A549 (cell line): ENCODE results near the gene CLN6. TPM values are rescaled to one million over a fixed set of nuclear protein-coding genes. Genes with fewer than 3 reads are reported as not detected.

Source experiments
- ATAC-seq, 2 experiments: fragments of 200-7000 bp in 1 of 2; fragments of >200 bp in 1 of 2; cut with Nextera tagmentation in 1 of 2; cut with Tn5 transposase in 1 of 2; 3 replicates each; pipeline versions ENCODE4 v1.8.0 to v1.9.1; 2018 to 2020; ENCODE audit warnings: mild to moderate bottlenecking in 1 of 2, moderate library complexity in 1 of 2
- CTCF ChIA-PET: fragments of 300-600 bp; sonication (Branson Sonifier 250); formaldehyde crosslinking; extraction: SDS; loops from one replicate; lab custom pipeline; 2021; ENCODE audit warnings: antibody characterized with exemption, inconsistent platforms; lab: Yijun Ruan, JAX
- POLR2A ChIA-PET: fragments of 350-600 bp; formaldehyde crosslinking; extraction: SDS; loops from one replicate; lab custom pipeline; 2021; ENCODE audit warnings: antibody characterized with exemption, inconsistent platforms; lab: Yijun Ruan, JAX
- DNase-seq, 2 experiments: peaks; one replicate each; pipeline versions ENCODE4 v3.0.0 to v3.0.0-alpha.2; 2011 to 2016; ENCODE audit warnings: low read depth in 1 of 2, low spot score in 1 of 2
- FAIRE-seq: peaks from 2 replicates; lab custom pipeline; 2011; peaks lifted over from hg19 to GRCh38; lab: Jason Lieb, UNC
- H3K27ac ChIP-seq, 2 experiments: fragments of >200 bp; sonication (Bioruptor Twin); formaldehyde crosslinking; 3 replicates each; pipeline ENCODE4 v1.5.1; 2016 to 2017
- H3K4me1 ChIP-seq: fragments of >200 bp; sonication (Bioruptor Twin); formaldehyde crosslinking; 3 replicates; pipeline ENCODE4 v1.6.1; 2016
- H3K4me2 ChIP-seq: fragments of >200 bp; sonication (Bioruptor Twin); formaldehyde crosslinking; 3 replicates; pipeline ENCODE4 v1.6.1; 2016
- H3K4me3 ChIP-seq: fragments of >200 bp; sonication (Bioruptor Twin); formaldehyde crosslinking; 3 replicates; pipeline ENCODE4 v1.5.1; 2016
- H3K9me3 ChIP-seq: fragments of >200 bp; sonication (Bioruptor Twin); formaldehyde crosslinking; 3 replicates; pipeline ENCODE4 v1.6.1; 2016
- BHLHE40 ChIP-seq: IDR thresholded peaks from 2 replicates; pipeline ENCODE4 v1.6.1; 2012; ENCODE audit warnings: low read depth, low read length, inconsistent platforms
- CBX2 ChIP-seq: fragments of 200-600 bp; sonication (generic); IDR thresholded peaks from 2 replicates; pipeline ENCODE4 v1.6.1; 2016; ENCODE audit warnings: low read depth, mild to moderate bottlenecking, borderline replicate concordance
- CTCF ChIP-seq: fragments of >200 bp; sonication (Bioruptor Twin); formaldehyde crosslinking; IDR thresholded peaks from 3 replicates; pipeline ENCODE4 v1.5.1; 2016
- EHF ChIP-seq: fragments of 250-450 bp; sonication (Bioruptor Pico); IDR thresholded peaks from 2 replicates; pipeline ENCODE4 v1.5.0; 2020; ENCODE audit warnings: mild to moderate bottlenecking
- EHMT2 ChIP-seq: fragments of 200-600 bp; sonication (generic); IDR thresholded peaks from 2 replicates; pipeline ENCODE4 v1.6.1; 2016; ENCODE audit warnings: antibody characterized with exemption, low read depth, mild to moderate bottlenecking, moderate library complexity
- FOSB ChIP-seq: fragments of 250-450 bp; sonication (Bioruptor Pico); IDR thresholded peaks from 2 replicates; pipeline ENCODE4 v1.5.0; 2020; ENCODE audit warnings: mild to moderate bottlenecking, moderate library complexity
- FOSL2 ChIP-seq, 2 experiments: fragments of 450-650 bp in 1 of 2; fragments of >200 bp in 1 of 2; sonication (Bioruptor Twin) in 1 of 2; formaldehyde crosslinking; IDR thresholded peaks; 2 replicates each; pipeline versions ENCODE4 v1.5.0 to v1.6.1; 2016 to 2020; ENCODE audit warnings: mild to moderate bottlenecking in 1 of 2, moderate library complexity in 1 of 2
- HDAC2 ChIP-seq: fragments of 200-600 bp; sonication (generic); IDR thresholded peaks from 2 replicates; pipeline ENCODE4 v1.6.1; 2016
- JUNB ChIP-seq: fragments of >200 bp; sonication (Bioruptor Twin); formaldehyde crosslinking; IDR thresholded peaks from 2 replicates; pipeline ENCODE4 v1.6.1; 2016
- MAFK ChIP-seq: fragments of 450-650 bp; IDR thresholded peaks from 2 replicates; pipeline ENCODE4 v1.6.1; 2014; ENCODE audit not compliant: partially characterized antibody
- MAX ChIP-seq: IDR thresholded peaks from 2 replicates; pipeline ENCODE4 v1.6.1; 2012
- MAZ ChIP-seq: fragments of 150-350 bp; IDR thresholded peaks from 2 replicates; pipeline ENCODE4 v1.6.1; 2014; ENCODE audit warnings: antibody characterized with exemption, low read depth, low read length, borderline replicate concordance
- NPAS2 ChIP-seq: fragments of 250-450 bp; sonication (Bioruptor Pico); IDR thresholded peaks from 2 replicates; pipeline ENCODE4 v1.8.0; 2022; ENCODE audit warnings: mild to moderate bottlenecking, moderate library complexity, borderline replicate concordance
- NR3C1 ChIP-seq: fragments of >200 bp; sonication (Bioruptor Twin); formaldehyde crosslinking; IDR thresholded peaks from 3 replicates; pipeline ENCODE4 v1.6.1; 2017
- PBX3 ChIP-seq: IDR thresholded peaks from 2 replicates; pipeline ENCODE4 v1.6.1; 2012
- PHF8 ChIP-seq: fragments of 200-600 bp; sonication (generic); IDR thresholded peaks from 2 replicates; pipeline ENCODE4 v1.6.1; 2016; ENCODE audit warnings: low read depth, mild to moderate bottlenecking, antibody characterized with exemption, moderate library complexity, borderline replicate concordance
- POLR2A ChIP-seq: IDR thresholded peaks from 2 replicates; pipeline ENCODE4 v1.6.1; 2012; ENCODE audit warnings: mild to moderate bottlenecking, low read length
- REST ChIP-seq: fragments of 200-600 bp; sonication (generic); IDR thresholded peaks from 2 replicates; pipeline ENCODE4 v1.6.1; 2016; ENCODE audit warnings: antibody characterized with exemption, mild to moderate bottlenecking, moderate library complexity
- SMC3 ChIP-seq: fragments of >200 bp; sonication (Bioruptor Twin); formaldehyde crosslinking; IDR thresholded peaks from 3 replicates; pipeline ENCODE4 v1.6.1; 2018; ENCODE audit warnings: inconsistent platforms
- ZC3H11A ChIP-seq: fragments of 450-650 bp; IDR thresholded peaks from 2 replicates; pipeline ENCODE4 v1.6.1; 2014; ENCODE audit warnings: antibody characterized with exemption, mild to moderate bottlenecking
- ZNF302 ChIP-seq: fragments of 250-450 bp; sonication (Bioruptor Pico); IDR thresholded peaks from 2 replicates; pipeline ENCODE4 v1.9.0; 2021; ENCODE audit warnings: inconsistent platforms, mild to moderate bottlenecking, moderate library complexity
- ZSCAN20 ChIP-seq: fragments of 250-450 bp; sonication (Bioruptor Pico); IDR thresholded peaks from 2 replicates; pipeline ENCODE4 v1.8.0; 2022; ENCODE audit warnings: mild to moderate bottlenecking, moderate library complexity
- WGBS: methylation state at CpG from one replicate; pipeline ENCODE4 v1.1.6; 2017; ENCODE audit errors: missing lambda C conversion rate; 5-methylcytosine and 5-hydroxymethylcytosine counted together
- polyA minus RNA-seq: library from RNA; depleted of rRNA, polyadenylated mRNA; stranded (reverse); fragments of >200 nt; gene quantifications from 2 replicates; pipeline ENCODE4 v1.2.3, GENCODE V29; 2011; rRNA and poly(A)+ RNA removed
- polyA plus RNA-seq, 4 experiments: library from polyadenylated mRNA; depleted of rRNA in 3 of 4; stranded (reverse); fragments of >200 nt; fragmentation: RNase III in 1 of 4; extraction: RNeasy Plus Mini Kit Qiagen cat#74134 plus additional on column Dnase treatment in 1 of 4; gene quantifications; 2 replicates in 3 of 4; 3 replicates in 1 of 4; pipeline ENCODE4 v1.2.3, GENCODE V29; 2011 to 2017
- TF ChIP-seq, protein P1 (sequence below): fragments of 450-650 bp; IDR thresholded peaks from 2 replicates; pipeline ENCODE4 v1.6.1; 2014; ENCODE audit warnings: antibody characterized with exemption
- TF ChIP-seq, protein P2 (sequence below): fragments of 150-350 bp; IDR thresholded peaks from 2 replicates; pipeline ENCODE4 v1.6.1; 2014; ENCODE audit warnings: low read depth, mild to moderate bottlenecking, low read length
- TF ChIP-seq, protein P3 (sequence below): IDR thresholded peaks from 2 replicates; pipeline ENCODE4 v1.6.1; 2012; ENCODE audit warnings: low read depth, borderline replicate concordance
- TF ChIP-seq, protein P4 (sequence below): fragments of >200 bp; sonication (Bioruptor Twin); formaldehyde crosslinking; IDR thresholded peaks from 2 replicates; pipeline ENCODE4 v1.6.1; 2016
- TF ChIP-seq, protein P5 (sequence below): fragments of >200 bp; sonication (Bioruptor Twin); formaldehyde crosslinking; IDR thresholded peaks from 3 replicates; pipeline ENCODE4 v1.6.1; 2016

CLN6 gene
- polyA plus RNA-seq (2011; rRNA removed) (47.5 and 58.0 TPM in 2 replicates), polyA plus RNA-seq (2017; fragmentation: RNase III; extraction: RNeasy Plus Mini Kit Qiagen cat#74134 plus additional on column Dnase treatment) (69.5 to 74.0 TPM (median 69.7 TPM) in 3 replicates), polyA minus RNA-seq (124 and 139 TPM in 2 replicates)
- 87.7 and 149 TPM in 2 replicates for polyA plus RNA-seq (2012; cell fraction: cytosol; rRNA removed)
- 166 and 173 TPM in 2 replicates for polyA plus RNA-seq (2012; cell fraction: nucleus; rRNA removed)

GRCh38 chr15:68229386-68230156 is at the start of gene CLN6:
Gene CLN6, minus strand, starts transcription at chr15:68229728. Its CDS starts 144 bp downstream, at chr15:68229584.
- peak within 1 kb of the TSS; percentile 80 for H3K4me2 ChIP-seq
- peak; percentile 83 to 88 for DNase-seq
- H3K9me3 ChIP-seq, result no peaks in the 10 kb centered on the region
- peak; percentile 91 for ATAC-seq
- peak within 1 kb of the TSS; percentile 67 for H3K4me3 ChIP-seq
- no peak for FAIRE-seq
- WGBS, result 0% methylated on average over 9 of the region's 82 CpGs
- peak within 1 kb of the TSS; percentile 94 to 96 for H3K27ac ChIP-seq
- peaks cover 25% of the 10 kb centered on the region for H3K4me1 ChIP-seq
- ChIA-PET POLR2A (interaction anchor here (0.6 to 2.7 kb wide), 3 partner anchors 10 to 581 kb away, joined by 5 to 12 read pairs (median 6); partner anchors contain the start of gene FEM1B), CTCF (interaction anchor here (0.6 to 2.1 kb wide), 6 partner anchors 19 to 695 kb away, joined by 3 to 8 read pairs (median 4); no protein-coding TSS in a partner anchor)
- peak; percentile 92 for TF ChIP-seq NPAS2 (CRISPR knock-in tag)
- TF ChIP-seq, protein P1, sequence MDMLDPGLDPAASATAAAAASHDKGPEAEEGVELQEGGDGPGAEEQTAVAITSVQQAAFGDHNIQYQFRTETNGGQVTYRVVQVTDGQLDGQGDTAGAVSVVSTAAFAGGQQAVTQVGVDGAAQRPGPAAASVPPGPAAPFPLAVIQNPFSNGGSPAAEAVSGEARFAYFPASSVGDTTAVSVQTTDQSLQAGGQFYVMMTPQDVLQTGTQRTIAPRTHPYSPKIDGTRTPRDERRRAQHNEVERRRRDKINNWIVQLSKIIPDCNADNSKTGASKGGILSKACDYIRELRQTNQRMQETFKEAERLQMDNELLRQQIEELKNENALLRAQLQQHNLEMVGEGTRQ, result peak; percentile 86
- no peak for TF ChIP-seq SMC3
- no peak for TF ChIP-seq HDAC2
- TF ChIP-seq, protein P2, sequence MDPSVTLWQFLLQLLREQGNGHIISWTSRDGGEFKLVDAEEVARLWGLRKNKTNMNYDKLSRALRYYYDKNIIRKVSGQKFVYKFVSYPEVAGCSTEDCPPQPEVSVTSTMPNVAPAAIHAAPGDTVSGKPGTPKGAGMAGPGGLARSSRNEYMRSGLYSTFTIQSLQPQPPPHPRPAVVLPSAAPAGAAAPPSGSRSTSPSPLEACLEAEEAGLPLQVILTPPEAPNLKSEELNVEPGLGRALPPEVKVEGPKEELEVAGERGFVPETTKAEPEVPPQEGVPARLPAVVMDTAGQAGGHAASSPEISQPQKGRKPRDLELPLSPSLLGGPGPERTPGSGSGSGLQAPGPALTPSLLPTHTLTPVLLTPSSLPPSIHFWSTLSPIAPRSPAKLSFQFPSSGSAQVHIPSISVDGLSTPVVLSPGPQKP, result no peak
- TF ChIP-seq CTCF, result no peak
- TF ChIP-seq, protein P3, sequence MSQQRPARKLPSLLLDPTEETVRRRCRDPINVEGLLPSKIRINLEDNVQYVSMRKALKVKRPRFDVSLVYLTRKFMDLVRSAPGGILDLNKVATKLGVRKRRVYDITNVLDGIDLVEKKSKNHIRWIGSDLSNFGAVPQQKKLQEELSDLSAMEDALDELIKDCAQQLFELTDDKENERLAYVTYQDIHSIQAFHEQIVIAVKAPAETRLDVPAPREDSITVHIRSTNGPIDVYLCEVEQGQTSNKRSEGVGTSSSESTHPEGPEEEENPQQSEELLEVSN, result peak; percentile 99
- TF ChIP-seq MAZ, result 0 out of 2 replicates have a peak, but pooled peaks have one; percentile 2
- TF ChIP-seq PHF8, result peak; percentile 60; the same call in 1 of the 2 replicates
- 0 out of 2 replicates have a peak, but pooled peaks have one; percentile 31 for TF ChIP-seq BHLHE40
- TF ChIP-seq FOSB (CRISPR knock-in tag), result no peak
- no peak for TF ChIP-seq ZNF302 (CRISPR knock-in tag)
- TF ChIP-seq FOSL2 (IDR thresholded peaks at IDR 0.05), result no peak
- TF ChIP-seq FOSL2 (CRISPR knock-in tag; IDR thresholded peaks at IDR 0.05), result peak; percentile 17; the same call in 1 of the 2 replicates
- TF ChIP-seq POLR2A, result peak; percentile 60
- TF ChIP-seq, protein P4, sequence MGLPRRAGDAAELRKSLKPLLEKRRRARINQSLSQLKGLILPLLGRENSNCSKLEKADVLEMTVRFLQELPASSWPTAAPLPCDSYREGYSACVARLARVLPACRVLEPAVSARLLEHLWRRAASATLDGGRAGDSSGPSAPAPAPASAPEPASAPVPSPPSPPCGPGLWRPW, result no peak
- peak; percentile 98 for TF ChIP-seq MAX
- TF ChIP-seq NR3C1, result no peak
- no peak for TF ChIP-seq JUNB
- TF ChIP-seq EHMT2, result no peak
- no peak for TF ChIP-seq CBX2
- no peak for TF ChIP-seq EHF (CRISPR knock-in tag)
- no peak for TF ChIP-seq REST
- TF ChIP-seq PBX3, result peak; percentile 43; the same call in 1 of the 2 replicates
- TF ChIP-seq, protein P5, sequence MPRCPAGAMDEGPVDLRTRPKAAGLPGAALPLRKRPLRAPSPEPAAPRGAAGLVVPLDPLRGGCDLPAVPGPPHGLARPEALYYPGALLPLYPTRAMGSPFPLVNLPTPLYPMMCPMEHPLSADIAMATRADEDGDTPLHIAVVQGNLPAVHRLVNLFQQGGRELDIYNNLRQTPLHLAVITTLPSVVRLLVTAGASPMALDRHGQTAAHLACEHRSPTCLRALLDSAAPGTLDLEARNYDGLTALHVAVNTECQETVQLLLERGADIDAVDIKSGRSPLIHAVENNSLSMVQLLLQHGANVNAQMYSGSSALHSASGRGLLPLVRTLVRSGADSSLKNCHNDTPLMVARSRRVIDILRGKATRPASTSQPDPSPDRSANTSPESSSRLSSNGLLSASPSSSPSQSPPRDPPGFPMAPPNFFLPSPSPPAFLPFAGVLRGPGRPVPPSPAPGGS, result peak; percentile 91
- TF ChIP-seq ZSCAN20 (CRISPR knock-in tag), result no peak
- TF ChIP-seq ZC3H11A, result no peak
- no peak for TF ChIP-seq MAFK
